ENCODE measurements around the gene IFNE. TPM values are rescaled to one million over a fixed set of nuclear protein-coding genes. Genes with fewer than 3 reads are reported as not detected.

IFNE gene
- total and polyA plus RNA-seq, 12 donors: not detected

- no peaks in the 10 kb centered on the region for H3K36me3 ChIP-seq (replicated peaks in 1 of 2)
- no peaks in the 10 kb centered on the region for H3K4me1 ChIP-seq (replicated peaks in 1 of 2)
- 40 to 49% (median 43%) methylated on average over 9 of the region's 9 CpGs for WGBS, 4 donors
- no peaks in the 10 kb centered on the region for H3K27me3 ChIP-seq
- no peak overlapping the region for H3K27ac ChIP-seq
- H3K4me3 ChIP-seq: no peak overlapping the region
- no peaks in the 10 kb centered on the region for H3K9me3 ChIP-seq (replicated peaks in 1 of 3)
- TF ChIP-seq, protein P1, sequence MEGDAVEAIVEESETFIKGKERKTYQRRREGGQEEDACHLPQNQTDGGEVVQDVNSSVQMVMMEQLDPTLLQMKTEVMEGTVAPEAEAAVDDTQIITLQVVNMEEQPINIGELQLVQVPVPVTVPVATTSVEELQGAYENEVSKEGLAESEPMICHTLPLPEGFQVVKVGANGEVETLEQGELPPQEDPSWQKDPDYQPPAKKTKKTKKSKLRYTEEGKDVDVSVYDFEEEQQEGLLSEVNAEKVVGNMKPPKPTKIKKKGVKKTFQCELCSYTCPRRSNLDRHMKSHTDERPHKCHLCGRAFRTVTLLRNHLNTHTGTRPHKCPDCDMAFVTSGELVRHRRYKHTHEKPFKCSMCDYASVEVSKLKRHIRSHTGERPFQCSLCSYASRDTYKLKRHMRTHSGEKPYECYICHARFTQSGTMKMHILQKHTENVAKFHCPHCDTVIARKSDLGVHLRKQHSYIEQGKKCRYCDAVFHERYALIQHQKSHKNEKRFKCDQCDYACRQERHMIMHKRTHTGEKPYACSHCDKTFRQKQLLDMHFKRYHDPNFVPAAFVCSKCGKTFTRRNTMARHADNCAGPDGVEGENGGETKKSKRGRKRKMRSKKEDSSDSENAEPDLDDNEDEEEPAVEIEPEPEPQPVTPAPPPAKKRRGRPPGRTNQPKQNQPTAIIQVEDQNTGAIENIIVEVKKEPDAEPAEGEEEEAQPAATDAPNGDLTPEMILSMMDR (IDR thresholded peaks at IDR 0.05): peak in 5 of 6 experiments; percentile 11 to 63 (median 33)
- no peak for TF ChIP-seq POLR2A (IDR thresholded peaks at IDR 0.05)
- peak; percentile 22 to 72 (median 37) for DNase-seq
- intact Hi-C loops (cut with DNase I): no loop called here
Observed at GRCh38 chr9:21434202-21435014, 47.7 kb downstream of the IFNE start.

DNA sequence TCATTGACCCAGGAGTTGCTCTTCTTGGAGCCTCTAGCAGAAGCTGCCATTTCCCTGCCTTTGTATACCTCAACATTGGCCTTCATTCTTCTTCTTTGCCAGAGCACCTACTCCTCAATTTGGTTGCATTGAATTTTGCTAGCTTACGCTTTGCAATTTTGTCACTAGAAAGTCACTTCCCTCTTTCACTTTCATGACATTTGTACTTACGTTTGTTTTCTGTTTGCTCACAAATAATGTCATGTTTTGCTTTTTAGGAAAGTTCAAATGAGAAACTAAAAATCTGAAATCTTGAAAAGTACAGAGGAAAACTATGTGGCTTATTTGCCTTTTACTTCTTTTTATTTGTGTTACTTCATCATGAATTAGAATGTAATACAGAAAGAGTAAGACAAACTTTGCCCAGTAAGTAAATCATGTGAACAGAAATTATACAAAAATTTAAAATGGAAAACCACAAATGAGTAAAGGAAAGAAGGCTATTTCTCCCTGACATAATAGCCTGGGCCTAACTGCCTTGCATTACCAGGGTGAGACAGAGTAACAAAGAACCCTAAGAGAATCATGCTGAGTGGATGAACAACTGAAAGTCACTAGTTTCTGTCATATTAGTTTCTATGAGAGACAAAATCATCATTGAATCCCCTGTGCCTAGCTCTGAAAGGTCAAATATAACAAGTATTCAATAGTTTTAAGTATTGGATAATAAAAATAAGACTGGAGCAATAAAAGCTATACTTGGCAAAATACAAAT lies 49.3 kb downstream of the IFNE start:
- no peak overlapping the region for H3K4me3 ChIP-seq
- TF ChIP-seq, protein P1 (IDR thresholded peaks at IDR 0.05): no peak
- TF ChIP-seq POLR2A (IDR thresholded peaks at IDR 0.05): no peak
- intact Hi-C loops (cut with DNase I): no loop called here
- no peaks in the 10 kb centered on the region for H3K9me3 ChIP-seq (replicated peaks in 1 of 3)
- no peak overlapping the region for H3K27ac ChIP-seq
- no peaks in the 10 kb centered on the region for H3K36me3 ChIP-seq (replicated peaks in 1 of 2)
- DNase-seq: no peak
- H3K4me1 ChIP-seq (replicated peaks in 1 of 2): no peaks in the 10 kb centered on the region
- 56 to 73% (median 65%) methylated on average over 2 of the region's 2 CpGs for WGBS, 4 donors
- H3K27me3 ChIP-seq: no peaks in the 10 kb centered on the region

MicroRNAs within 50 kb of the gene (microRNA counts, 767-probe panel; counts per million panel counts)
- 0 counts per million in 2 donors for microRNA hsa-miR-31-5p

Small RNA genes lying within 50 kb of the gene (microRNA-seq; reads per million reads assigned to microRNA genes)
- gene MIR31: 3.1 to 16.5 (median 14.5) reads per million in 3 donors

Small RNA genes lying within 50 kb of the gene (small RNA-seq; reads per million reads assigned to genes)
- gene MIR31: 0.24 to 0.42 reads per million in 2 donors
- gene RF00157: 0 reads per million in 2 donors

Other genes with a start within 250 kb of the IFNE start
- not detected for gene IFNA14, start 242.3 kb downstream of the IFNE start, total RNA-seq
- gene IFNA14, start 242.3 kb downstream of the IFNE start, polyA plus RNA-seq: not detected
- under 1 TPM in 1 of 9 donors, not detected in 8; 0.72 TPM for gene IFNA5, start 177.0 kb downstream of the IFNE start, total RNA-seq
- gene IFNA5, start 177.0 kb downstream of the IFNE start, polyA plus RNA-seq: not detected
- 10 to 100 TPM; 16.6 to 30.4 (median 21.9) TPM for gene KLHL9, start 146.9 kb downstream of the IFNE start, total RNA-seq
- gene KLHL9, start 146.9 kb downstream of the IFNE start, polyA plus RNA-seq: 10 to 100 TPM in 1 of 3 donors, 1 to 10 TPM in 2; 6.7 to 20.3 (median 7.4) TPM
- not detected for gene IFNA6, start 131.4 kb downstream of the IFNE start, total RNA-seq
- not detected for gene IFNA6, start 131.4 kb downstream of the IFNE start, polyA plus RNA-seq
- gene IFNA13, start 114.3 kb downstream of the IFNE start, total RNA-seq: not detected
- not detected for gene IFNA13, start 114.3 kb downstream of the IFNE start, polyA plus RNA-seq
- not detected for gene IFNA2, start 96.9 kb downstream of the IFNE start, total RNA-seq
- gene IFNA2, start 96.9 kb downstream of the IFNE start, polyA plus RNA-seq: not detected
- not detected for gene IFNA8, start 73.2 kb downstream of the IFNE start, total RNA-seq
- gene IFNA8, start 73.2 kb downstream of the IFNE start, polyA plus RNA-seq: not detected
- not detected for gene IFNA1, start 41.9 kb downstream of the IFNE start, total RNA-seq
- gene IFNA1, start 41.9 kb downstream of the IFNE start, polyA plus RNA-seq: not detected